Brain pericyte (primary cell): ENCODE results near the gene MEF2C.
"Not testable (repeated sequence)": the region's sequence is repeated elsewhere in the genome, so short reads cannot be mapped to it uniquely, and the experiment has no call there.

Experiments used
- DNase-seq: peaks from one replicate; pipeline ENCODE4 v3.0.0-alpha.2; 2012; ENCODE audit warnings: low read depth, low spot score

MEF2C gene

GRCh38 chr5:88883059-88883835, at the start of gene MEF2C:
TSS of gene MEF2C (minus strand) at chr5:88883184. CDS start at chr5:88823788, 59,396 bp downstream.
- DNase-seq: peak; percentile 78

DNA sequence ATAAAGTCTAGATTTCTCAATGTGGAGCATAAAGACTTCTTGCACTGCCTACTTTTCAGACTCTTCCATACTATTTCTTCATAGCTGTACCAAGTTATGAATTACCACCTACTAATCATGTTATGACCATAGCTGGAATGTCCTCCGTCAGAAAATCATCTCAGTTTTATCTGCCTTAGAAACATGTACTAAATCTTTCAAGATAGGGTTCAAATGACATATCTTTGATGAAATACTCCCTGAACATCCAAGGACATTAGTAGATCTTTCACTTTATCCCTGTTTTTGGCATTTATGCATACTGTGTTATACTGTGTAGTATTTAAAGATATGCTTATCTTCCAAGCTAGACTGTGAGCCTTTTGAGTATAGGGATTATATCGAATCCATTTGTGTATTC, 49.6 kb upstream of the MEF2C start:
- DNase-seq: no peak

- DNase-seq: no peak
These were observed 47.4 kb upstream of the MEF2C start for GRCh38 chr5:88930335-88930734.

DNA sequence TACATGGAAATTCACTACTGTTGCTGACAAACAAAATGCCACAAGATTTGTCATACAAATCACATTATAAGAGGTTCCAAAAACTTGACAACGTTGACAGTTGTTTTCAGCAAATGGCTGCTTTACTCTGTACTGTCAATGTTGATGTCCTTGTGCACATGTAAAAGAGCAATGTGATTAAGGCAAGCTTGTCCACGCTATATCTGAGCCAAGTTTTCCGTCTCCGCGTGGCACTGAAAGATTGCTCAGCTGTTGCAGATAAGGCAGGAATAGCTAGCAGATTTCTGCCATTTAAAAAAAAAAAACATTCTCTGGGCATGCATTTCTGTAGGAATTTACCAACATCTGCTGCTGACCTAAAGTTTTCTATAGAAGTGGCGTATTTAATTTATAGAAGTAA, 46.4 kb upstream of the MEF2C start:
- DNase-seq: no peak

GRCh38 chr5:88926774-88927173, 43.8 kb upstream of the MEF2C start:
- DNase-seq: no peak

- DNase-seq: no peak
These were observed 42.9 kb upstream of the MEF2C start for GRCh38 chr5:88925692-88926490.

DNA sequence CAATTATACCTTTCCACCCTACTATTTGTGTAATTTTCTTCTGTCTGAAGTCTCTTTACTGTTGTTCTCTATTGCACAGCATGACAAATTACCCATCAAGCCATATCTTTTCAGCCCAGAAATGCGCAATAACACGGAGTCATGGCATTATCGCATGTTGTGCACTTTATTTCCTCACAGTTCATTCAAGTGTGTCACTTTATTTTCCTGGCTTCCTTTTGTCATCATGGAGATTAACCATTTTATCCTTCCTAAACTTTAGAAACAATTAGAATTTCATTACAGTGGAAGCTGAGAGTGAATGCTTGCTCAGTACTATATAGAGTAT, 41.3 kb upstream of the MEF2C start:
- DNase-seq: no peak

DNA sequence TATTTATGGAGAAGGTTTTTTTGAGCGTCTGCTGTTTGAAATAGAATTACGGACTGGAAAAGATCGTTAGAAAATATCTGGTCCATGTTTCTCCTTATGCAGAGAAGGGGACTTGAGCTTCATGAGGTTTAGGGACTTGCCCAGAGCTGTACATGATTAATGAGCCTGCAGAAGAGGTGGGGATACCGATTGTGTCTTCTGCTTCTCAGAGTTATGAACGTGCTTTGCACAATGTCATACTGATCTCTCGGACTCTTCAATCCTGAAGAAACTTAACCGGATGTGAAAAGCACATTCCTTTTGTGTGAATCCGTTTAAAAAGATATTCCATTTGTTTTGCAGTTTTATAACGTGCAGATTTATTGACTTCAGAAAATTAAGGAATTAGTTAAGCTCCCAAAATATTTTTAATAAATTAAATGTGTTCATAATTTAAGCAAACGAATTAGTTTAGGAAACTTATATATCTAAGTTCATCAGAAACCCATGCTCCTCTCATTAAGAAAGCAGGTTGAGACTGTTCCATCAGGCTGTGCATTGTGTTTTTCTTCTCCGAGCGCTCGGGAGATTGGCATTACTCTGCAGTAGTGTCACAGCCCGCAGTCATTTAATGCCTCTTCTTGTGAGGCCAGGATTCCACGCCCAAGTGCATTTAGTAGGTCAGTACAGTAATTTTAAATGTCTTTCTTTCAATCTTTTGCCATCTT, 40.8 kb upstream of the MEF2C start:
- no peak for DNase-seq

GRCh38 chr5:88912743-88913142, 29.8 kb upstream of the MEF2C start:
- DNase-seq: not testable (repeated sequence)

DNA sequence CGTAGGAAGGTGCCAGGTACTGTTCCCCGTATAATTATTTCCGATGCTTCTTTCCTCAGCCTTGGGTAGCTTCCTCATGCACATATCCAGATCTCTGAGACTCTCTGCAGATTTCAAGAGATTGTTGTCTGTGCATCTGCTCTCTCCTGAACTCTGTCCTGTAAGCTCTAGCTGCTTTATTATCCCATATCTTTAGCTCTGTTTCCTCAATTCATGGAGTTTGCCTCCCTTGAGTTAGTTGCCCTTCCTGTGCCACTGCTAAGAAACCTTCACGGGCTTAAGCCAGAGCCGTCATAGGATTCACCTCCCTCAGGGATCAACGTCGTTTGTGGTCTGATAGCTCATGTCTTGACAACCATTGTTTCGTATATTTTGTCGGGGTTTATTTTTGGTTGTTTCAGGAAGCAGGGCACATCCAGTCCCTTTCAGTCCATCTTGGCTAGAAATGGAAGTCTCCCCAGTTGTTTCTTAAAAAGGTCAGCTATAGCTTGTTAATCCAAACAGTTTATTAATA, 28.1 kb upstream of the MEF2C start:
- DNase-seq: not testable (repeated sequence)

DNA sequence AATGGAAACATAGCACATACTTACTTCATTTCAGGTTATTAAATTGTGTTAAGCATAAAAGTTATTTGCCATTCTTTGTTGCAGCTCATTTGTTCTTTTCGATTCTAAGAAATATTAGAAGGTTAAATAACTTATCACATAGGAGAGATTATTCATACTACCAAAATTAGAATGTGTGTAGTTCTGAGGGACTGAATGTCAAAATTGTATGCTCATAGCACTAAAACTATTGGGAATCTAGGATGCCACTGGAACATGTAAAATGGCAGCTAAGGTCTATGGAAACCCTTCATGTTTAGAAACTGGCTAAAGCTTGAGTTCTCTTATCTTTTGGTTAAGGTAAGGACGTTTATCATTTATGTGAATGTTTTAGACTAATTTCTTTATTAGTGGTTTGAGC, 21.5 kb upstream of the MEF2C start:
- DNase-seq: not testable (repeated sequence)

GRCh38 chr5:88903966-88904365, 21.0 kb upstream of the MEF2C start:
- not testable (repeated sequence) for DNase-seq

DNA sequence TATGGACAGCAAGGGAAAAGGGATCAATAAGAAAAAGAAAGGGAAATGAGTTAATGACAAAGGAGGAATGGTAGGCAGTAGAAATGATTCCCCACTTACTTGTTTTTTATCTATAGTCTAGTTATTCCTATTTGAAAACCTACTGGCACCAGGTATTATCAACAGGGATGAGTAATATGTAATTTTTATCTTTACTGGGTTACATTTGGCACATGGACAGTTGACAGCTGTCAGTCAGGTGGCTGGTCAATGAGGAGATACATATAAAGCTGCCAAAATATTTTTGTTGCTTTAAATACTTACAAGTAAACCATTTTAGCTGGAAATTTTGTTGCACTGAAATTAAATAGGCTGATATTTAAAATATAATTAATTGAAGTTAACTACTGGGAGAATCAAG, 18.1 kb upstream of the MEF2C start:
- DNase-seq: not testable (repeated sequence)

DNA sequence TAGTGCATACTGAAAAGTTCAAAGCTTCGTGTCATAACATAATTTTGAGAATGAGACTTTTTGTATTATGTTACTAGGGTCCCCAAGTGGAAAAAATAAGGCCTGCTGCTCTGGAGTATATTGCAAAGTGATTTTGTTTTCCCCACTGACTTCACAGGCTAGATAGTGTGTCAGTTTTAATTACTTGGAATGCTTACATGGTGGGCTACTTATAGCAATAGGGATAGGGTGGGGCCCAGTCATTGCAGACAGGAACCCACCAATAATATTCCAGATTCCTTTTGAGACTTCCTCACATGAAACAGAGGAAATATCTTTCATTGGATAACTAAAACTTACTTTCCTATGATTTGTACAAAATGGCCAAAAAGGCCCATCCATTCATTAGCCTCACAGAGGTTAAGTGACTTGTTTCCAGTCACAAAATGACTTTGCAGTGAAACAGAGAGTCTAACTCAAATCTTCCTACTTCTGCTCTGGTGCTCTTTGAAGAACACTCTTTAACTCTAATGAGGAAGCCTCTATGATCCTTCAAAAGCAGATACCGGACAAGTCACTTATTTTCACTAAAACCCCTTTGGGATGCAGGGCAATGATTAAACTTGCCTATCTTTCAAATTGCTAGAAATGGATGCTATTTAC, 16.2 kb upstream of the MEF2C start:
- DNase-seq: no peak

DNA sequence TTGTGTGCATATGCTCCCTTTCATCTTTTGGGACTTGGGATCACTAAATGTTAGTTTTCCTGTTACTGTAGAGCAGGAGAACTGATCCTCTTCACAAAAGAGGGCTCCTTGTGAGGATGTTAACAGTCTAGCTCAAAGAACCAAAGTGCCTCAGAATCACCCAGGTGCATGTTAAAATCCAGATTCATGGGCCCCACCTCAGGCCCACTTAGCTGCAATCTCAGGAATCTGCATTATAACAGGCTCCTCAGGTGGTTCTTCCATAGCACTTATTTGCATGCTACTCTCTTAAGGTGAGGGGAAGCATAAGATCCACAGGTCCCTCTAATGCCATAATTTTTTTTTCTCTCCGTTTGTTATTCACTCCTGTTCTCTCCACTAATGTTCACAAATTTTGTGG, 14.8 kb upstream of the MEF2C start:
- DNase-seq: no peak

DNA sequence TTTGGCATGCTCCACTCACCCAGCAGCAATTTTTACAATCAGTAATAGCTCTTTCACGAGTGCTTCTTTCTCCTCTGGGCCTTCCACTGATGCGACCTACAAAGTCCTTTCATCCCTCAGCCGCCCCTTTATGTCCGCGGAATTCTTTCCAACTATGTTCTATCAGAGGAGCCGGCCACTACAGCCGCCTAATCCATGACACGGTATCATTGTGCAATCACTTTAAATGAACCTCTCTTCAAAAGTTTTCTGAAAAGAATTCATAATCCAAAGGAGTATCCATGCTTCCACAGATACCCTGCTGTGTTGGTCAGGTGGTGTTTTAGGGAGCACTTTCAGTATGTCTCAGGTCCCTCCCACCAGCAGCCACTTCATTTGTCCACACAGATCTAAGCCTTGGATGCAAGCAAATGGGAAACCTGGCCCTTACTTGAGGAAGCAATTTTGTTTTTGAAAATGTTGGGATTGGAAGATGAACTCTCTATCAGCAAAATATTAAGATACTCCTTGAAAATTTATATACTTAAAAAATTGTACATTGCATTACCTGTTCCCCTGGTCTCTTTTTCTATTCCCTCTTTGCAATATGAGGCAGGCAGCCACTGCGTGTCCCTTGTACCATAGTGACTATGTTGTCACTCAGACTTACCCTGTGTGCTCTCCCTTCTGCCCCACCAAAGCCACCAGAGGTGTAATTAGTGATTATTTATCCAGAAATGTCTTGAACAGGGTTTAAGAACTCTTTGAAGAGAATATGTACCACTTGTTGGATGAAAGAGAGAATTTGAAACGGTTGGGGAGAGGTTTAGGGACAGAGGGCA, 12.9 kb upstream of the MEF2C start:
- DNase-seq: no peak

DNA sequence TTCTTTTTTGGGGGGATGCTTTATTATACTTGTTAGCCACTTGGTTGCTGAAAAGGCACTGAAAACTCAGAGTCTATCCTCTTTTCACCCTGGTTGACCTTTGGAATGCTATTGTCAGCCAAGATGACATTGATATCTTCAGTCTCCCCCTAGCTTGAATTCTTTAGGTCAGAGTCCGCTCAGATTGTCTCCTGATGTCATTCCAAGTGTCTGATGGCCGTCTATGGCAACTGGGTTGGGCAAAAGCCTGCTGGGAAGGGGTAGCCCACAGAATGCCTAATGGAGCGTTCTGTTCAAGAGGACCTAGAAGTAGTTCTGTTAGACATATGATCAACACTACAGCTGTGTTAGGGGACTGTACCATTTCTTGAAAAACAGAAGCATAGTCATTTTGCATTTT, 9.7 kb upstream of the MEF2C start:
- no peak for DNase-seq

- no peak for DNase-seq
These were observed 7.2 kb upstream of the MEF2C start for GRCh38 chr5:88890070-88890781.

GRCh38 chr5:88889189-88890069, 6.4 kb upstream of the MEF2C start:
- DNase-seq: no peak
